D721Med (cell line): Measurements from ENCODE around the gene NUBP1.

Experiments
- DNase-seq: peaks from one replicate; pipeline ENCODE4 v3.0.0; 2011; ENCODE audit warnings: low spot score; ENCODE audit not compliant: insufficient read length
- FAIRE-seq: peaks from 2 replicates; lab custom pipeline; 2011; peaks lifted over from hg19 to GRCh38; lab: Jason Lieb, UNC
- CTCF ChIP-seq: IDR thresholded peaks from 2 replicates; pipeline ENCODE4 v1.5.1; 2012; ENCODE audit warnings: mild to moderate bottlenecking, control low read depth; ENCODE audit not compliant: insufficient read depth; ENCODE audit errors: missing control alignments

The NUBP1 gene

GRCh38 chr16:10813099-10813455 lies 69.4 kb downstream of the NUBP1 start:
- no peak for DNase-seq
- no peak for FAIRE-seq
- no peak for TF ChIP-seq CTCF

- no peak for FAIRE-seq
- DNase-seq = no peak
These were observed 73.9 kb downstream of the NUBP1 start for GRCh38 chr16:10817514-10817913.

GRCh38 chr16:10817963-10818941 lies 74.6 kb downstream of the NUBP1 start, which contains the start of gene TVP23A:
TVP23A (minus strand) TSS chr16:10818794; CDS start chr16:10818493, 301 bp downstream.
- FAIRE-seq = no peak
- DNase-seq = no peak
- TF ChIP-seq CTCF = no peak

More at GRCh38 chr16:10817514-10817913, 73.9 kb downstream of the NUBP1 start:
- TF ChIP-seq CTCF = no peak
